ENCODE data around the gene UXS1.

DNA sequence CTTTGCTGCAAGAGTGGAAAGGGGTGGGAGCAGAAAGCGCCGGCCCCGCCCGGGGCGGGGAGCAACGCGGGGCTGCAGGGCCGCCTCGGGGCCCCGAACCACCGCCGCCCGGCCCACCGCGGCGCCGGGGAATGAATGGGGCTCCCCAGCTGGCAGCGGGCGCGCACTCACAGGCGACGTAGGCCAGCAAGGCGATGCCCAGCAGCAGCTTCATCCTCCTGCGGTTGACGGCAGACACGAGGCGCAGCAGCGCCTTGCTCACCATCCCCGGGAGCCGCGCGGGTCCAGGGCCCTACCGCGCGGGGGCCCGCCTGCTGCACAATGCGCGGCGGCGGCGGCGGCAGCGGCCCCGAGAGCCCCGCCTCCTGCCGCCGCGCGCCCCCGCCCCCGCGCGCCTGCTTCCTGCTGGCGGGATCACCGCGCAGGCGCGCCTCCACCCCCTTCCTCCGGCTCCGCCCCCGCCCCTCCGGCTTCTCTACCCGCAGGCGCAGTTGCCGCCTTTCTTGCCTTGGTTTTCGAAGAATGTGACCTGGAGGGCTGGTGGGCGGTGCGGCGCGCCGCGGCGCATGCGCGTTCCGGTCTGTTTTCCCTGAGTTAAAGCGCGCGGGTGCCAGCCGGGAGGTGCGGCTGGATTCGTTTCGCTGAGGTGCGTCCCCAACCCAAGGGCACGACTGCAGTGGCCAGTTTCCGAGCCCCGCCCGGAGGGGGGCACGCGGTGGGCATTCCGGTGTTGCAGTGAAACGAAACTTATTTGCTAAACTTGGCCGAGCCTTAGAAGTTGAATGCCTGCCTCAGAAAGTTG, at the start of gene UXS1:
- TF ChIP-seq, protein P1, sequence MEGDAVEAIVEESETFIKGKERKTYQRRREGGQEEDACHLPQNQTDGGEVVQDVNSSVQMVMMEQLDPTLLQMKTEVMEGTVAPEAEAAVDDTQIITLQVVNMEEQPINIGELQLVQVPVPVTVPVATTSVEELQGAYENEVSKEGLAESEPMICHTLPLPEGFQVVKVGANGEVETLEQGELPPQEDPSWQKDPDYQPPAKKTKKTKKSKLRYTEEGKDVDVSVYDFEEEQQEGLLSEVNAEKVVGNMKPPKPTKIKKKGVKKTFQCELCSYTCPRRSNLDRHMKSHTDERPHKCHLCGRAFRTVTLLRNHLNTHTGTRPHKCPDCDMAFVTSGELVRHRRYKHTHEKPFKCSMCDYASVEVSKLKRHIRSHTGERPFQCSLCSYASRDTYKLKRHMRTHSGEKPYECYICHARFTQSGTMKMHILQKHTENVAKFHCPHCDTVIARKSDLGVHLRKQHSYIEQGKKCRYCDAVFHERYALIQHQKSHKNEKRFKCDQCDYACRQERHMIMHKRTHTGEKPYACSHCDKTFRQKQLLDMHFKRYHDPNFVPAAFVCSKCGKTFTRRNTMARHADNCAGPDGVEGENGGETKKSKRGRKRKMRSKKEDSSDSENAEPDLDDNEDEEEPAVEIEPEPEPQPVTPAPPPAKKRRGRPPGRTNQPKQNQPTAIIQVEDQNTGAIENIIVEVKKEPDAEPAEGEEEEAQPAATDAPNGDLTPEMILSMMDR (conservative IDR thresholded peaks at IDR 0.05; ENCODE audit: low read depth, low read length): no peak
- TF ChIP-seq EZH2phosphoT487 (IDR thresholded peaks at IDR 0.05; ENCODE audit: borderline replicate concordance, low read length) (no peak), EZH2 (IDR thresholded peaks at IDR 0.05; ENCODE audit: low read length, unreplicated experiment) (no peak)
